K562 (cell line): ENCODE data around the gene CHMP2A. TPM values are rescaled to one million over a fixed set of nuclear protein-coding genes. Genes with fewer than 3 reads are reported as not detected.

ENCODE experiments used
- DMBX1 ChIP-seq: fragments of 250-450 bp; sonication (Bioruptor Pico); IDR thresholded peaks from 2 replicates; pipeline ENCODE4 v1.8.0; 2022; ENCODE audit warnings: inconsistent platforms, mild to moderate bottlenecking, moderate library complexity, borderline replicate concordance
- ELF2 ChIP-seq: fragments of 250-450 bp; sonication (Bioruptor Pico); IDR thresholded peaks from 2 replicates; pipeline ENCODE4 v1.5.0; 2021; ENCODE audit warnings: mild to moderate bottlenecking
- GABPB1 ChIP-seq: sonication (generic); formaldehyde crosslinking; IDR thresholded peaks from 2 replicates; pipeline ENCODE4 v1.8.0; 2022; ENCODE audit warnings: mild to moderate bottlenecking, missing genetic modification reagents
- HDAC1 ChIP-seq, 2 experiments: fragments of 450-650 bp; IDR thresholded peaks; 2 replicates each; pipeline ENCODE4 v1.6.1; 2016 to 2017; ENCODE audit warnings: inconsistent platforms in 1 of 2, mild to moderate bottlenecking in 1 of 2, moderate library complexity in 1 of 2
- POU5F1 ChIP-seq: fragments of 150-350 bp; IDR thresholded peaks from 2 replicates; pipeline ENCODE4 v1.6.1; 2014; ENCODE audit warnings: borderline replicate concordance, low read length, low read depth, mild to moderate bottlenecking; ENCODE audit not compliant: partially characterized antibody
- TEAD2 ChIP-seq: fragments of 450-650 bp; IDR thresholded peaks from 2 replicates; pipeline ENCODE4 v1.6.1; 2016; ENCODE audit warnings: missing genetic modification characterization, control low read depth, missing compliant biosample characterization
- ZNF311 ChIP-seq: fragments of 250-450 bp; sonication (Bioruptor Pico); IDR thresholded peaks from 2 replicates; pipeline ENCODE4 v1.4.0; 2020; ENCODE audit warnings: mild to moderate bottlenecking, moderate library complexity
- ZSCAN29 ChIP-seq: fragments of 450-650 bp; IDR thresholded peaks from 2 replicates; pipeline ENCODE4 v1.6.1; 2017
- ZZZ3 ChIP-seq: fragments of 450-650 bp; IDR thresholded peaks from 2 replicates; pipeline ENCODE4 v1.6.1; 2016; ENCODE audit warnings: antibody characterized with exemption, mild to moderate bottlenecking, moderate library complexity
- polyA plus RNA-seq, 8 experiments: library from polyadenylated mRNA; depleted of rRNA in 4 of 8; stranded (reverse) in 5 of 8; unstranded in 3 of 8; fragments of >200 nt; fragmentation: Nextera tagmentation in 2 of 8; fragmentation: Illumina TruSeq in 1 of 8; extraction: Ambion mirVana in 2 of 8; extraction: Trizol in 1 of 8; gene quantifications; 2 replicates each; pipeline versions ENCODE4 v1.2.1 to v1.2.3, GENCODE V29; 2011 to 2014; ENCODE audit warnings: inconsistent platforms in 1 of 8, missing spikeins in 1 of 8
- total RNA-seq, 7 experiments: library from RNA; depleted of rRNA in 6 of 7; stranded (reverse); fragments of >200 nt in 6 of 7; fragmentation: Illumina TruSeq in 2 of 7; extraction: Trizol in 2 of 7; gene quantifications; 2 replicates each; pipeline versions ENCODE4 v1.2.1 to v1.2.3, GENCODE V29; 2011 to 2021; ENCODE audit warnings: low replicate concordance in 1 of 7
- TF ChIP-seq, protein P1 (sequence below): fragments of 450-650 bp; IDR thresholded peaks from 2 replicates; pipeline ENCODE4 v1.6.1; 2016; ENCODE audit warnings: mild to moderate bottlenecking, moderate library complexity
- TF ChIP-seq, protein P2 (sequence below): fragments of 450-650 bp; formaldehyde crosslinking; IDR thresholded peaks from 2 replicates; pipeline ENCODE4 v1.4.0; 2020; ENCODE audit warnings: mild to moderate bottlenecking, moderate library complexity
- TF ChIP-seq, protein P3 (sequence below): fragments of 150-350 bp; conservative IDR thresholded peaks from 2 replicates; pipeline ENCODE4 v1.6.1; 2014; ENCODE audit warnings: low read length

CHMP2A gene
- total and polyA plus RNA-seq, 9 of the 15 experiments (the other 6 are each of a cell fraction or from before 2014, with no cell fraction given): 57.6 to 159 (median 87.2) TPM

DNA sequence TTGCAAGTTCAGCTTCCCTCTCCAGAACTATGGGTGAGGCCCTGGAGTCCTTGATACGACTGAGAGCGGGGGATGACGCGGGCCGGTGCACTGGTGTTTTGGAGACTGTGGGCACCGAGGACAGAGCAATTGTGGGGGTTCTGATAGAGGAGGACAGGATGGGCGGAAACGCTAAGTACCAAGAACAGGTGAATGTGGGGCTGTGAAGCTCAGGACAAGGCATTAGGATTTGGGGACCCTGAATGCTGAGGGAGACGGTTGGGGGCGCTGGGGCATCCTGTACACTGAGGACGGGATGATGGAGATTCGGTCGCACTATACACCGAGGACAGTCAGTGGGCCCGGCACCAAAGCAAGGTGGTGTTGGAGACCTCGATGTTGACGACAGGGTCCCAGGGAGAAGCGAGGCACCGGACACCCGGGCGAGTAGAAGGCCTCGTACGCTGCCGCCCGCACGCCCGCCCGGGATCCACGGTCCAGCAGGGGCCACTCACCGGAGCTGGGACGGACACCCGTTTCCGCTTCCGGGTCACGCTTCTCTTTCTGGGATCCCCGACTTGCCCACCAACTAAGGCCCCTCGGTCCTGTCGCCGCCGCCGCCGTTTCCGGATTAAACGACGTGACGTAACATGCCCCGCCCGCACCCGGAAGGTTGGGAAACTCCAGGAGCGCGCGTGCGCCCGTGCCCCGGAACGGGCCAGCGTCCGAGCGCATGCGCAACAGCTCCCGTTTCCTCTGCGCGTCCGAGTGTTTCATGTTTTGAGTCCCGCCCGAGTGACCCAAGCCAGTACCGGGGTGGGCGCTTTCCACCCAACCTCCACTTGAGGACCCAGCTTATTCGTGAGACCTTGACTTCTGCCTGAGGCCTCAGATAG is at the start of gene CHMP2A (continued):
- TF ChIP-seq, protein P1, sequence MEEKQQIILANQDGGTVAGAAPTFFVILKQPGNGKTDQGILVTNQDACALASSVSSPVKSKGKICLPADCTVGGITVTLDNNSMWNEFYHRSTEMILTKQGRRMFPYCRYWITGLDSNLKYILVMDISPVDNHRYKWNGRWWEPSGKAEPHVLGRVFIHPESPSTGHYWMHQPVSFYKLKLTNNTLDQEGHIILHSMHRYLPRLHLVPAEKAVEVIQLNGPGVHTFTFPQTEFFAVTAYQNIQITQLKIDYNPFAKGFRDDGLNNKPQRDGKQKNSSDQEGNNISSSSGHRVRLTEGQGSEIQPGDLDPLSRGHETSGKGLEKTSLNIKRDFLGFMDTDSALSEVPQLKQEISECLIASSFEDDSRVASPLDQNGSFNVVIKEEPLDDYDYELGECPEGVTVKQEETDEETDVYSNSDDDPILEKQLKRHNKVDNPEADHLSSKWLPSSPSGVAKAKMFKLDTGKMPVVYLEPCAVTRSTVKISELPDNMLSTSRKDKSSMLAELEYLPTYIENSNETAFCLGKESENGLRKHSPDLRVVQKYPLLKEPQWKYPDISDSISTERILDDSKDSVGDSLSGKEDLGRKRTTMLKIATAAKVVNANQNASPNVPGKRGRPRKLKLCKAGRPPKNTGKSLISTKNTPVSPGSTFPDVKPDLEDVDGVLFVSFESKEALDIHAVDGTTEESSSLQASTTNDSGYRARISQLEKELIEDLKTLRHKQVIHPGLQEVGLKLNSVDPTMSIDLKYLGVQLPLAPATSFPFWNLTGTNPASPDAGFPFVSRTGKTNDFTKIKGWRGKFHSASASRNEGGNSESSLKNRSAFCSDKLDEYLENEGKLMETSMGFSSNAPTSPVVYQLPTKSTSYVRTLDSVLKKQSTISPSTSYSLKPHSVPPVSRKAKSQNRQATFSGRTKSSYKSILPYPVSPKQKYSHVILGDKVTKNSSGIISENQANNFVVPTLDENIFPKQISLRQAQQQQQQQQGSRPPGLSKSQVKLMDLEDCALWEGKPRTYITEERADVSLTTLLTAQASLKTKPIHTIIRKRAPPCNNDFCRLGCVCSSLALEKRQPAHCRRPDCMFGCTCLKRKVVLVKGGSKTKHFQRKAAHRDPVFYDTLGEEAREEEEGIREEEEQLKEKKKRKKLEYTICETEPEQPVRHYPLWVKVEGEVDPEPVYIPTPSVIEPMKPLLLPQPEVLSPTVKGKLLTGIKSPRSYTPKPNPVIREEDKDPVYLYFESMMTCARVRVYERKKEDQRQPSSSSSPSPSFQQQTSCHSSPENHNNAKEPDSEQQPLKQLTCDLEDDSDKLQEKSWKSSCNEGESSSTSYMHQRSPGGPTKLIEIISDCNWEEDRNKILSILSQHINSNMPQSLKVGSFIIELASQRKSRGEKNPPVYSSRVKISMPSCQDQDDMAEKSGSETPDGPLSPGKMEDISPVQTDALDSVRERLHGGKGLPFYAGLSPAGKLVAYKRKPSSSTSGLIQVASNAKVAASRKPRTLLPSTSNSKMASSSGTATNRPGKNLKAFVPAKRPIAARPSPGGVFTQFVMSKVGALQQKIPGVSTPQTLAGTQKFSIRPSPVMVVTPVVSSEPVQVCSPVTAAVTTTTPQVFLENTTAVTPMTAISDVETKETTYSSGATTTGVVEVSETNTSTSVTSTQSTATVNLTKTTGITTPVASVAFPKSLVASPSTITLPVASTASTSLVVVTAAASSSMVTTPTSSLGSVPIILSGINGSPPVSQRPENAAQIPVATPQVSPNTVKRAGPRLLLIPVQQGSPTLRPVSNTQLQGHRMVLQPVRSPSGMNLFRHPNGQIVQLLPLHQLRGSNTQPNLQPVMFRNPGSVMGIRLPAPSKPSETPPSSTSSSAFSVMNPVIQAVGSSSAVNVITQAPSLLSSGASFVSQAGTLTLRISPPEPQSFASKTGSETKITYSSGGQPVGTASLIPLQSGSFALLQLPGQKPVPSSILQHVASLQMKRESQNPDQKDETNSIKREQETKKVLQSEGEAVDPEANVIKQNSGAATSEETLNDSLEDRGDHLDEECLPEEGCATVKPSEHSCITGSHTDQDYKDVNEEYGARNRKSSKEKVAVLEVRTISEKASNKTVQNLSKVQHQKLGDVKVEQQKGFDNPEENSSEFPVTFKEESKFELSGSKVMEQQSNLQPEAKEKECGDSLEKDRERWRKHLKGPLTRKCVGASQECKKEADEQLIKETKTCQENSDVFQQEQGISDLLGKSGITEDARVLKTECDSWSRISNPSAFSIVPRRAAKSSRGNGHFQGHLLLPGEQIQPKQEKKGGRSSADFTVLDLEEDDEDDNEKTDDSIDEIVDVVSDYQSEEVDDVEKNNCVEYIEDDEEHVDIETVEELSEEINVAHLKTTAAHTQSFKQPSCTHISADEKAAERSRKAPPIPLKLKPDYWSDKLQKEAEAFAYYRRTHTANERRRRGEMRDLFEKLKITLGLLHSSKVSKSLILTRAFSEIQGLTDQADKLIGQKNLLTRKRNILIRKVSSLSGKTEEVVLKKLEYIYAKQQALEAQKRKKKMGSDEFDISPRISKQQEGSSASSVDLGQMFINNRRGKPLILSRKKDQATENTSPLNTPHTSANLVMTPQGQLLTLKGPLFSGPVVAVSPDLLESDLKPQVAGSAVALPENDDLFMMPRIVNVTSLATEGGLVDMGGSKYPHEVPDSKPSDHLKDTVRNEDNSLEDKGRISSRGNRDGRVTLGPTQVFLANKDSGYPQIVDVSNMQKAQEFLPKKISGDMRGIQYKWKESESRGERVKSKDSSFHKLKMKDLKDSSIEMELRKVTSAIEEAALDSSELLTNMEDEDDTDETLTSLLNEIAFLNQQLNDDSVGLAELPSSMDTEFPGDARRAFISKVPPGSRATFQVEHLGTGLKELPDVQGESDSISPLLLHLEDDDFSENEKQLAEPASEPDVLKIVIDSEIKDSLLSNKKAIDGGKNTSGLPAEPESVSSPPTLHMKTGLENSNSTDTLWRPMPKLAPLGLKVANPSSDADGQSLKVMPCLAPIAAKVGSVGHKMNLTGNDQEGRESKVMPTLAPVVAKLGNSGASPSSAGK: no peak; the same call in 1 of the 2 replicates
- TF ChIP-seq ZZZ3 (no peak), ELF2 (peak; percentile 94), HDAC1 (IDR thresholded peaks at IDR 0.05) (peak in 1 of 2 experiments; percentile 41; a peak in 2 of 4 replicates), TEAD2 (tag) (no peak), GABPB1 (CRISPR knock-in tag) (peak; percentile 99), ZSCAN29 (no peak), POU5F1 (peak; percentile 82), ZNF311 (CRISPR knock-in tag) (no peak), DMBX1 (CRISPR knock-in tag) (no peak)
- TF ChIP-seq, protein P2, sequence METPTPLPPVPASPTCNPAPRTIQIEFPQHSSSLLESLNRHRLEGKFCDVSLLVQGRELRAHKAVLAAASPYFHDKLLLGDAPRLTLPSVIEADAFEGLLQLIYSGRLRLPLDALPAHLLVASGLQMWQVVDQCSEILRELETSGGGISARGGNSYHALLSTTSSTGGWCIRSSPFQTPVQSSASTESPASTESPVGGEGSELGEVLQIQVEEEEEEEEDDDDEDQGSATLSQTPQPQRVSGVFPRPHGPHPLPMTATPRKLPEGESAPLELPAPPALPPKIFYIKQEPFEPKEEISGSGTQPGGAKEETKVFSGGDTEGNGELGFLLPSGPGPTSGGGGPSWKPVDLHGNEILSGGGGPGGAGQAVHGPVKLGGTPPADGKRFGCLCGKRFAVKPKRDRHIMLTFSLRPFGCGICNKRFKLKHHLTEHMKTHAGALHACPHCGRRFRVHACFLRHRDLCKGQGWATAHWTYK (CRISPR knock-in tag): peak; percentile 91
- TF ChIP-seq, protein P3, sequence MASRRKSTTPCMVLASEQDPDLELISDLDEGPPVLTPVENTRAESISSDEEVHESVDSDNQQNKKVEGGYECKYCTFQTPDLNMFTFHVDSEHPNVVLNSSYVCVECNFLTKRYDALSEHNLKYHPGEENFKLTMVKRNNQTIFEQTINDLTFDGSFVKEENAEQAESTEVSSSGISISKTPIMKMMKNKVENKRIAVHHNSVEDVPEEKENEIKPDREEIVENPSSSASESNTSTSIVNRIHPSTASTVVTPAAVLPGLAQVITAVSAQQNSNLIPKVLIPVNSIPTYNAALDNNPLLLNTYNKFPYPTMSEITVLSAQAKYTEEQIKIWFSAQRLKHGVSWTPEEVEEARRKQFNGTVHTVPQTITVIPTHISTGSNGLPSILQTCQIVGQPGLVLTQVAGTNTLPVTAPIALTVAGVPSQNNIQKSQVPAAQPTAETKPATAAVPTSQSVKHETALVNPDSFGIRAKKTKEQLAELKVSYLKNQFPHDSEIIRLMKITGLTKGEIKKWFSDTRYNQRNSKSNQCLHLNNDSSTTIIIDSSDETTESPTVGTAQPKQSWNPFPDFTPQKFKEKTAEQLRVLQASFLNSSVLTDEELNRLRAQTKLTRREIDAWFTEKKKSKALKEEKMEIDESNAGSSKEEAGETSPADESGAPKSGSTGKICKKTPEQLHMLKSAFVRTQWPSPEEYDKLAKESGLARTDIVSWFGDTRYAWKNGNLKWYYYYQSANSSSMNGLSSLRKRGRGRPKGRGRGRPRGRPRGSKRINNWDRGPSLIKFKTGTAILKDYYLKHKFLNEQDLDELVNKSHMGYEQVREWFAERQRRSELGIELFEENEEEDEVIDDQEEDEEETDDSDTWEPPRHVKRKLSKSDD: no peak
